Activated gamma-delta T cell treated with Interleukin-2 at 50 U/mL for 16 hours (primary cell): ENCODE data around the gene PCDHA4.
"Not testable (repeated sequence)": the region's sequence is repeated elsewhere in the genome, so short reads cannot be mapped to it uniquely, and the experiment has no call there.

Source experiments
- DNase-seq: peaks from one replicate; pipeline ENCODE4 v3.0.0-alpha.2; 2020

The PCDHA4 gene

DNA sequence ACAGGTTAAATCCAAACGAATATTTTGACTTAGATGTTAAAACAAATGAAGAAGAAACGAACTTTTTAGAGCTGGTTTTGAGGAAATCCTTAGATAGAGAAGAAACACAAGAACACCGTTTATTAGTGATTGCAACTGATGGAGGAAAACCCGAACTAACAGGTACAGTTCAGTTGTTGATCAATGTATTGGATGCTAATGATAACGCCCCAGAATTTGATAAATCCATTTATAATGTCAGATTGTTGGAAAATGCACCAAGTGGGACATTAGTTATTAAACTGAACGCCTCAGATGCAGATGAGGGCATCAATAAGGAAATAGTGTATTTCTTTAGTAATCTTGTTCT, 15.4 kb downstream of the PCDHA4 start:
- no peak for DNase-seq

DNA sequence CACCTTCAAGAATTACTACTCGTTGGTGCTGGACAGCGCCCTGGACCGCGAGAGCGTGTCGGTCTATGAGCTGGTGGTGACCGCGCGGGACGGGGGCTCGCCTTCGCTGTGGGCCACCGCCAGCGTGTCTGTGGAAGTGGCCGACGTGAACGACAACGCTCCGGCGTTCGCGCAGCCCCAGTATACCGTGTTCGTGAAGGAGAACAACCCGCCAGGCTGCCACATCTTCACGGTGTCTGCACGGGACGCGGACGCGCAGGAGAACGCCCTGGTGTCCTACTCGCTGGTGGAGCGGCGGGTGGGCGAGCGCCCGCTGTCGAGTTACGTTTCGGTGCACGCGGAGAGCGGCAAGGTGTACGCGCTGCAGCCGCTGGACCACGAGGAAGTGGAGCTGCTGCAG, 16.1 kb downstream of the PCDHA4 start:
- DNase-seq: not testable (repeated sequence)

DNA sequence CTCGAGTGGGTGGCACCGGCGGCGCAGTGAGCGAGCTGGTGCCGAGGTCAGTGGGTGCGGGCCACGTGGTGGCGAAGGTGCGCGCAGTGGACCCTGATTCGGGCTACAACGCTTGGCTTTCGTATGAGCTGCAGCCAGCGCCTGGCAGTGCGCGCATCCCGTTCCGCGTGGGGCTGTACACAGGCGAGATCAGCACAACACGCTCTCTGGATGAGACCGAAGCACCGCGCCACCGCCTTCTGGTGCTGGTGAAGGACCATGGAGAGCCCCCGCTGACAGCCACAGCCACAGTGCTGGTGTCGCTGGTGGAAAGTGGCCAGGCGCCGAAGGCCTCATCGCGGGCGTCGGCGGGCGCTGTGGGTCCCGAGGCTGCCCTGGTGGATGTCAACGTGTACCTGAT, 16.6 kb downstream of the PCDHA4 start:
- no peak for DNase-seq

DNA sequence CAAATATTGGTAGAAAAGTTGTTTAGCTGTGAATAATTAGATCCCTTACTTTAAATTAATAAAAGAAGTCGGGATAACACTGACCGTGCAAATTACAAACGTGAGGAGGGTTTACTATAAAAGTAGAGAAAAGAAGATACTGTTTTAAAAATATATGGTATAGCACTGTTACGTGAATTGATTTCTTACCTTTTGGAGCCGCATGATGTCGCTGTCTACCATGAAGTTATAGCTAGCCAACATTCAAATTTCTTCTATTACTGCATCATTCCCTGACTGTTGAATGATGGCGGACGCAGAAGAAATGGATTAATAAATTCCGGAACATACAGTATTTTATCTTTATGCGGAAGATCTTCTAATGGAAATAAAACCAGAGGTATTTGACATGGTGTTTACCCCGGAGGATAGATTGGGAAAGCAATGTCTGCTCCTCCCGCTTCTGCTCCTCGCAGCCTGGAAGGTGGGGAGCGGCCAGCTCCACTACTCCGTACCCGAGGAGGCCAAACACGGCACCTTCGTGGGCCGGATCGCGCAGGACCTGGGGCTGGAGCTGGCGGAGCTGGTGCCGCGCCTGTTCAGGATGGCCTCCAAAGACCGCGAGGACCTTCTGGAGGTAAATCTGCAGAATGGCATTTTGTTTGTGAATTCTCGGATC, 21.0 kb downstream of the PCDHA4 start, which contains the start of gene PCDHA6:
Gene PCDHA6, plus strand, starts transcription at position 257 of the 658 bp plus-strand sequence. Its CDS starts 132 bp downstream, at position 389.
- DNase-seq: no peak

DNA sequence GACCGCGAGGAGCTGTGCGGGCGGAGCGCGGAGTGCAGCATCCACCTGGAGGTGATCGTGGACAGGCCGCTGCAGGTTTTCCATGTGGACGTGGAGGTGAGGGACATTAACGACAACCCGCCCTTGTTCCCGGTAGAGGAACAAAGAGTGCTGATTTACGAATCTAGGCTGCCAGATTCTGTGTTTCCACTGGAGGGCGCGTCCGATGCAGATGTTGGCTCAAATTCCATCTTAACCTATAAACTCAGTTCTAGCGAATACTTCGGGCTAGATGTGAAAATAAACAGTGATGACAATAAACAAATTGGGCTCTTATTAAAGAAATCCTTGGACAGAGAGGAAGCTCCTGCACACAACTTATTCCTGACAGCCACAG, 21.5 kb downstream of the PCDHA4 start:
- no peak for DNase-seq

DNA sequence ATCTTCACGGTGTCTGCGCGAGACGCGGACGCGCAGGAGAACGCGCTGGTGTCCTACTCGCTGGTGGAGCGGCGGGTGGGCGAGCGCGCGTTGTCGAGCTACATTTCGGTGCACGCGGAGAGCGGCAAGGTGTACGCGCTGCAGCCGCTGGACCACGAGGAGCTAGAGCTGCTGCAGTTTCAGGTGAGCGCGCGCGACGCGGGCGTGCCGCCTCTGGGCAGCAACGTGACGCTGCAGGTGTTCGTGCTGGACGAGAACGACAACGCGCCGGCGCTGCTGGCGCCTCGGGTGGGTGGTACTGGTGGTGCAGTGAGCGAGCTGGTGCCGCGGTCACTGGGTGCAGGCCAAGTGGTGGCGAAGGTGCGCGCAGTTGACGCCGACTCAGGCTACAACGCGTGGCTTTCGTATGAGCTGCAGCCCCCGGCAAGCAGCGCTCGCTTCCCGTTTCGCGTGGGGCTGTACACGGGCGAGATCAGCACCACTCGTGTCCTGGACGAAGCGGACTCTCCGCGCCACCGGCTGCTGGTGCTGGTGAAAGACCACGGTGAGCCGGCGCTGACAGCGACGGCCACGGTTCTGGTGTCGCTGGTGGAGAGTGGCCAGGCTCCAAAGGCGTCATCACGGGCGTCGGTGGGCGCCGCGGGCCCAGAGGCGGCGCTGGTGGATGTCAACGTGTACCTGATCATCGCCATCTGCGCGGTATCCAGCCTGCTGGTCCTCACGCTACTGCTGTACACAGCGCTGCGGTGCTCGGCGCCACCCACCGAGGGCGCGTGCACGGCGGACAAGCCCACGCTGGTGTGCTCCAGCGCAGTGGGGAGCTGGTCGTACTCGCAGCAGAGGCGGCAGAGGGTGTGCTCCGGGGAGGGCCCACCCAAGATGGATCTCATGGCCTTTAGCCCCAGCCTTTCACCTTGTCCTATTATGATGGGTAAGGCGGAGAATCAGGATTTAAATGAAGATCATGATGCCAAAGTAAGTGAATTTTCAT, 22.9 kb downstream of the PCDHA4 start:
- not testable (repeated sequence) for DNase-seq

DNA sequence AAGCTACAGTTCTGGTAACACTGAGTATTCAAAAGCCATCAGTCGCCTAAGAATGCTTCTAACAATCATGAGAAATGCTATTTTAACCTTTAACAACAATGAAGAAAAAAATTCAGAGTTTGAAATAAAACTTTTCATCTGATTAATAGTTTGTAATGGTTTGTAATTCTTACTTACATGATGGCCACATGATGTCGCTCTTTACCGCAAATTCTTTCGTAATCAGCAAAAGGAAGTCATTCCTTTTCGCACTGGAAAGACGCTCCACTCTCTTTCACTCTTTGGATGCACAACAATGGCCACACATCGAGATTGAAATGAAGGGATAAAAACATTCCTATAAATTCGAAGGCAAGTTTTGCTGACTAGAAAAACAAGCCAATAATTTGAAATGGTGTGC, 27.1 kb downstream of the PCDHA4 start, which contains the start of gene PCDHA7:
Gene PCDHA7, plus strand, starts transcription at position 277 of the 400 bp plus-strand sequence. Its CDS starts 115 bp downstream, at position 392.
- no peak for DNase-seq

DNA sequence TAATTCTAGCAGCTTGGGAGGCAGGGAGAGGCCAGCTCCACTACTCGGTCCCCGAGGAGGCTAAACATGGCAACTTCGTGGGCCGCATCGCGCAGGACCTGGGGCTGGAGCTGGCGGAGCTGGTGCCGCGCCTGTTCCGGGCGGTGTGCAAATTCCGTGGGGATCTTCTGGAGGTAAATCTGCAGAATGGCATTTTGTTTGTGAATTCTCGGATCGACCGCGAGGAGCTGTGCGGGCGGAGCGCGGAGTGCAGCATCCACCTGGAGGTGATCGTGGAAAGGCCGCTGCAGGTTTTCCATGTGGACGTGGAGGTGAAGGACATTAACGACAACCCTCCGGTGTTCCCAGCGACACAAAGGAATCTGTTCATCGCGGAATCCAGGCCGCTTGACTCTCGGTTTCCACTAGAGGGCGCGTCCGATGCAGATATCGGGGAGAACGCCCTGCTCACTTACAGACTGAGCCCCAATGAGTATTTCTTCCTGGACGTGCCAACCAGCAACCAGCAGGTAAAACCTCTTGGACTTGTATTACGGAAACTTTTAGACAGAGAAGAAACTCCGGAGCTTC, 27.7 kb downstream of the PCDHA4 start:
- not testable (repeated sequence) for DNase-seq

DNA sequence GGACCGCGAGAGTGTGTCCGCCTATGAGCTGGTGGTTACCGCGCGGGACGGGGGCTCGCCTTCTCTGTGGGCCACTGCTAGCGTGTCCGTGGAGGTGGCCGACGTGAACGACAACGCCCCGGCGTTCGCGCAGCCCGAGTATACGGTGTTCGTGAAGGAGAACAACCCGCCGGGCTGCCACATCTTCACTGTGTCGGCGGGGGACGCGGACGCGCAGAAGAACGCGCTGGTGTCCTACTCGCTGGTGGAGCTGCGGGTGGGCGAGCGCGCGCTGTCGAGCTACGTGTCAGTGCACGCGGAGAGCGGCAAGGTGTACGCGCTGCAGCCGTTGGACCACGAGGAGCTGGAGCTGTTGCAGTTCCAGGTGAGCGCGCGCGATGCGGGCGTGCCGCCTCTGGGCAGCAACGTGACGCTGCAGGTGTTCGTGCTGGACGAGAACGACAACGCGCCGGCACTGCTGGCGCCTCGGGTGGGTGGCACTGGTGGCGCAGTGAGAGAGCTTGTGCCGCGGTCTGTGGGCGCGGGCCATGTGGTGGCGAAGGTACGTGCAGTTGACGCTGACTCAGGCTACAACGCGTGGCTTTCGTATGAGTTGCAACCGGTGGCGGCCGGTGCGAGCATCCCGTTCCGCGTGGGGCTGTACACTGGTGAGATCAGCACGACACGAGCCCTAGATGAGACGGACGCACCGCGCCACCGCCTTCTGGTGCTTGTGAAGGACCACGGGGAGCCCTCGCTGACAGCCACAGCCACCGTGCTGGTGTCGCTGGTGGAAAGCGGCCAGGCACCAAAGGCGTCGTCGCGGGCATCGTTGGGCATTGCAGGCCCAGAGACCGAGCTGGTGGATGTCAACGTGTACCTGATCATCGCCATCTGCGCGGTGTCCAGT, 29.0 kb downstream of the PCDHA4 start:
- DNase-seq: no peak

DNA sequence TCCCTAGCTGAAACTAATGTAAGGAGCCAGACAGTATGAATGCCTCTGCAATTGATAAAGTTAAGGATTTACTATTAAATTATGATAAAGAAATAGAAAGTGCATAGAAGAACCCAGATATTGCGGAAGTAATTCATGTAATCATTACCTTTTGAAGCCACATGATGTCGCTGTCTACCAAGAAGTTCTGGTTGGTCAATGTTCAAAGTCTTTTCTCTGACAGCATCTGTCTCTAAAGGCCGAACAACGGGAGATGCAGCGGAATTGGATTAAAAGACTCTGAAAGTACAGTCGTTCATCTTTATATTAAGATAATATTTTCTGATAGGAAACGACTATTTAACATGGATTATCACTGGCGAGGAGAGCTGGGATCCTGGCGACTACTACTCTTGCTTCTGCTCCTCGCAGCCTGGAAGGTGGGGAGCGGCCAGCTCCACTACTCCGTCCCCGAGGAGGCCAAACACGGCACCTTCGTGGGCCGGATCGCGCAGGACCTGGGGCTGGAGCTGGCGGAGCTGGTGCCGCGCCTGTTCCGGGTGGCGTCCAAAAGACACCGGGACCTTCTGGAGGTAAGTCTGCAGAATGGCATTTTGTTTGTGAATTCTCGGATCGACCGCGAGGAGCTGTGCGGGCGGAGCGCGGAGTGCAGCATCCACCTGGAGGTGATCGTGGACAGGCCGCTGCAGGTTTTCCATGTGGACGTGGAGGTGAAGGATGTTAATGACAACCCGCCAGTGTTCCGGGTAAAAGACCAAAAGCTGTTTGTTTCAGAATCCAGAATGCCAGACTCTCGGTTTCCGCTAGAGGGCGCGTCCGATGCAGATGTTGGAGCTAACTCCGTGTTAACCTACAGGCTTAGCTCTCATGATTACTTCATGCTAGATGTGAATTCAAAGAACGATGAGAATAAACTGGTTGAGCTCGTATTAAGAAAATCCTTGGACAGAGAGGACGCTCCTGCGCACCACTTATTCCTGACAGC, 34.4 kb downstream of the PCDHA4 start, which contains the start of gene PCDHA8:
Gene PCDHA8, plus strand, starts transcription at position 210 of the 985 bp plus-strand sequence. Its CDS starts 135 bp downstream, at position 345.
- DNase-seq: no peak

DNA sequence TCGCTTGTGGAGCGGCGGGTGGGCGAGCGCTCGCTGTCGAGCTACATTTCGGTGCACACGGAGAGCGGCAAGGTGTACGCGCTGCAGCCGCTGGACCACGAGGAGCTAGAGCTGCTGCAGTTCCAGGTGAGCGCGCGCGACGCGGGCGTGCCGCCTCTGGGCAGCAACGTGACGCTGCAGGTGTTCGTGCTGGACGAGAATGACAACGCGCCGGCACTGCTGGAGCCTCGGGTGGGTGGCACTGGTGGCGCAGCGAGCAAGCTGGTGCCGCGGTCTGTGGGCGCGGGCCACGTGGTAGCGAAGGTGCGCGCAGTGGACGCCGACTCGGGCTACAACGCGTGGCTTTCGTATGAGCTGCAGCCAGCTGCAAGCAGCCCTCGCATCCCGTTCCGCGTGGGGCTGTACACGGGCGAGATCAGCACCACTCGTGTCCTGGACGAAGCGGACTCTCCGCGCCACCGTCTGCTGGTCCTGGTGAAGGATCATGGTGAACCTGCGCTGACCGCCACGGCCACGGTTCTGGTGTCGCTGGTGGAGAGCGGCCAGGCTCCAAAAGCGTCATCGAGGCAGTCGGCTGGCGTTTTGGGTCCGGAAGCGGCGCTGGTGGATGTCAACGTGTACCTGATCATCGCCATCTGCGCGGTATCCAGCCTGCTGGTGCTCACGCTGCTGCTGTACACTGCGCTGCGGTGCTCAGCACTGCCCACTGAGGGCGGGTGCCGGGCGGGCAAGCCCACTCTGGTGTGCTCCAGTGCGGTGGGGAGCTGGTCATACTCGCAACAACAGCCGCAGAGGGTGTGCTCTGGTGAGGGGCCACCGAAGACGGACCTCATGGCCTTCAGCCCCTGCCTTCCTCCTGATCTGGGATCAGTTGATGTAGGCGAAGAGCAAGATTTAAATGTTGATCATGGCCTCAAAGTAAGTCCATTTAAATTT, 36.2 kb downstream of the PCDHA4 start:
- DNase-seq: no peak

DNA sequence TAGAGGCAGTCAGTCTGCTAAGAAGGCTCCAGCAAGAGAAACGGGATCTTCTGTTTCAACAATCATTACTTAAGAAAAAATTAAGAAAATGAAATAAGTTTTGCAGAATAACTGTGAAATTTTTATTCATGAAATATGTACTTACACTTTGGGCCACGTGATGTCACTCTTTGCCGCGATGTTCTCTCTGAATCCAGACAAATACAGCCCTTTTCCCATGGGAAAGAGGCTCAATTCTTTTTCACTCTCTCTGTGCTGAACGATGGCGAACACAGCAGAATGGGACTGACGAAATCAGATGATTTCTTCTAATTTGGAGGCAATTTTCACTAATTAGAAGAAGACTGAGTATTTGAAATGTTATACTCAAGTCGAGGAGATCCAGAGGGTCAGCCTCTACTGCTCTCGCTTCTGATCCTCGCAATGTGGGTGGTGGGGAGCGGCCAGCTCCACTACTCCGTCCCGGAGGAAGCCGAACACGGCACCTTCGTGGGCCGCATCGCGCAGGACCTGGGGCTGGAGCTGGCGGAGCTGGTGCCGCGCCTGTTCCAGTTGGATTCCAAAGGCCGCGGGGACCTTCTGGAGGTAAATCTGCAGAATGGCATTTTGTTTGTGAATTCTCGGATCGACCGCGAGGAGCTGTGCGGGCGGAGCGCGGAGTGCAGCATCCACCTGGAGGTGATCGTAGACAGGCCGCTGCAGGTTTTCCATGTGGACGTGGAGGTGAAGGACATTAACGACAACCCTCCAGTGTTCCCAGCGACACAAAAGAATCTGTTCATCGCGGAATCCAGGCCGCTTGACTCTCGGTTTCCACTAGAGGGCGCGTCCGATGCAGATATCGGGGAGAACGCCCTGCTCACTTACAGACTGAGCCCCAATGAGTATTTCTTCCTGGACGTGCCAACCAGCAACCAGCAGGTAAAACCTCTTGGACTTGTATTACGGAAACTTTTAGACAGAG, 41.6 kb downstream of the PCDHA4 start, which contains the start of gene PCDHA9:
Gene PCDHA9, plus strand, starts transcription at position 244 of the 964 bp plus-strand sequence. Its CDS starts 114 bp downstream, at position 358.
- DNase-seq: not testable (repeated sequence)

DNA sequence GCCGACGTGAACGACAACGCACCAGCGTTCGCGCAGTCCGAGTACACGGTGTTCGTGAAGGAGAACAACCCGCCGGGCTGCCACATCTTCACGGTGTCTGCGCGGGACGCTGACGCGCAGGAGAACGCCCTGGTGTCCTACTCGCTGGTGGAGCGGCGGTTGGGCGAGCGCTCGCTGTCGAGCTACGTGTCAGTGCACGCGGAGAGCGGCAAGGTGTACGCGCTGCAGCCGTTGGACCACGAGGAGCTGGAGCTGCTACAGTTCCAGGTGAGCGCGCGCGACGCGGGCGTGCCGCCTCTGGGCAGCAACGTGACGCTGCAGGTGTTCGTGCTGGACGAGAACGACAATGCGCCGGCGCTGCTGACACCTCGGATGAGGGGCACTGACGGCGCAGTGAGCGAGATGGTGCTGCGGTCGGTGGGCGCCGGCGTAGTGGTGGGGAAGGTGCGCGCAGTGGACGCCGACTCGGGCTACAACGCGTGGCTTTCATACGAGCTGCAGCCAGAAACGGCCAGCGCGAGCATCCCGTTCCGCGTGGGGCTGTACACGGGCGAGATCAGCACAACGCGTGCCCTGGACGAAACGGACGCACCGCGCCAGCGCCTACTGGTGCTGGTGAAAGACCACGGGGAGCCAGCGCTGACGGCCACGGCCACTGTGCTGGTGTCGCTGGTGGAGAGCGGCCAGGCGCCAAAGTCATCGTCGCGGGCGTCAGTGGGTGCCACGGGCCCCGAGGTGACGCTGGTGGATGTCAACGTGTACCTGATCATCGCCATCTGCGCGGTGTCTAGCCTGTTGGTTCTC, 43.2 kb downstream of the PCDHA4 start:
- DNase-seq: not testable (repeated sequence)

DNA sequence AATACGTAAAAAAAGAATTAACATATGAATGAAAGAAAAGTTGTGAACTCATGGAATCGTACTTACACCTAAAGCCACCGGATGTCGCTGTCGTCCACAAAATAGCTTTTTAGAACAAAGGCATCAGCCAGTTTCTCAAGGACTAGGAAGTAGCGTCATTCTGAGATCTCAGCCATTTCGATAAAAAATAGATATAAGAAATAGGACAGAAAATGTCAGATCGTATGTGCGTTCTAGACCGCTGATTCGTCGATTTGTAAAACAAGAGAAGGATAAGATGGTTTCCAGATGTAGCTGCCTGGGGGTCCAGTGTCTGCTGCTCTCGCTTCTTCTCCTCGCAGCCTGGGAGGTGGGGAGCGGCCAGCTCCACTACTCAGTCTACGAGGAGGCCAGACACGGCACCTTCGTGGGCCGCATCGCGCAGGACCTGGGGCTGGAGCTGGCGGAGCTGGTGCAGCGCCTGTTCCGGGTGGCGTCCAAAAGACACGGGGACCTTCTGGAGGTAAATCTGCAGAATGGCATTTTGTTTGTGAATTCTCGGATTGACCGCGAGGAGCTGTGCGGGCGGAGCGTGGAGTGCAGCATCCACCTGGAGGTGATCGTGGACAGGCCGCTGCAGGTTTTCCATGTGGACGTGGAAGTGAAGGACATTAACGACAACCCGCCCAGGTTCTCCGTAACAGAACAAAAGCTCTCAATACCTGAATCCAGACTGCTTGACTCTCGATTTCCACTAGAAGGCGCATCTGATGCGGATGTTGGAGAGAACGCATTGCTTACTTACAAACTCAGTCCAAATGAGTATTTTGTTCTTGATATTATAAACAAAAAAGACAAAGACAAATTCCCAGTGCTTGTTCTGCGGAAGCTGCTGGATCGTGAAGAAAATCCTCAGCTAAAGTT, 49.2 kb downstream of the PCDHA4 start, which contains the start of gene PCDHA10:
Gene PCDHA10, plus strand, starts transcription at position 126 of the 903 bp plus-strand sequence. Its CDS starts 152 bp downstream, at position 278.
- DNase-seq: no peak

DNA sequence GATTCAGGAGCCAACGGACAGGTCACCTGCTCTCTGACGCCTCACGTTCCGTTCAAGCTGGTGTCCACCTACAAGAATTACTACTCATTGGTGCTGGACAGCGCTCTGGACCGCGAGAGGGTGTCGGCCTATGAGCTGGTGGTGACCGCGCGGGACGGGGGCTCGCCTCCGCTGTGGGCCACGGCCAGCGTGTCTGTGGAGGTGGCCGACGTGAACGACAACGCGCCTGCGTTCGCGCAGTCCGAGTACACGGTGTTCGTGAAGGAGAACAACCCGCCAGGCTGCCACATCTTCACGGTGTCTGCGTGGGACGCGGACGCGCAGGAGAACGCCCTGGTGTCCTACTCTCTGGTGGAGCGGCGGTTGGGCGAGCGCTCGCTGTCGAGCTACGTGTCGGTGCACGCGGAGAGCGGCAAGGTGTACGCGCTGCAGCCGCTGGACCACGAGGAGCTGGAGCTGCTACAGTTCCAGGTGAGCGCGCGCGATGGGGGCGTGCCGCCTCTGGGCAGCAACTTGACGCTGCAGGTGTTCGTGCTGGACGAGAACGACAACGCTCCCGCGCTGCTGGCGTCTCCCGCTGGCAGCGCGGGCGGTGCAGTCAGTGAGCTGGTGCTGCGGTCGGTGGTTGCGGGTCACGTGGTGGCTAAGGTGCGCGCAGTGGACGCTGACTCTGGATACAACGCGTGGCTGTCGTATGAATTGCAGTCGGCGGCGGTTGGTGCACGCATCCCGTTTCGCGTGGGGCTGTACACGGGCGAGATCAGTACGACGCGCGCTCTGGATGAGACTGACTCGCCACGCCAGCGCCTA, 50.5 kb downstream of the PCDHA4 start:
- no peak for DNase-seq

DNA sequence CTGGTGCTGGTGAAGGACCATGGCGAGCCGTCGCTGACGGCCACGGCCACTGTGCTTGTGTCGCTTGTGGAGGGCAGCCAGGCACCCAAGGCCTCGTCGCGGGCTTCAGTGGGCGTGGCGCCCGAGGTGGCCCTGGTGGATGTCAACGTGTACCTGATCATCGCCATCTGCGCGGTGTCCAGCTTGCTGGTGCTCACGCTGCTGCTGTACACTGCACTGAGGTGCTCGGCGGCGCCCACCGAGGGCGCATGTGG, 51.0 kb downstream of the PCDHA4 start:
- no peak for DNase-seq
